Gastrocnemius medialis (tissue), 4 donors: ENCODE measurements around the gene ABI3.

Experiments
- CTCF ChIP-seq, 5 experiments: fragments of 450-650 bp in 3 of 5; fragments of 200-600 bp in 2 of 5; sonication (generic) in 2 of 5; IDR thresholded peaks in 4 of 5; conservative IDR thresholded peaks in 1 of 5; 1 replicate in 4 of 5; 2 replicates in 1 of 5; pipeline ENCODE4 v1.5.1; 2016 to 2019; ENCODE audit warnings: antibody characterized with exemption in 5 of 5, mild to moderate bottlenecking in 3 of 5, moderate library complexity in 3 of 5
- POLR2A ChIP-seq, 2 donors: fragments of 450-650 bp; IDR thresholded peaks; one replicate each; pipeline ENCODE4 v1.6.1; 2017; ENCODE audit warnings: antibody characterized with exemption in 2 of 2, mild to moderate bottlenecking in 2 of 2, moderate library complexity in 2 of 2

GRCh38 chr17:49216953-49217650, 6.6 kb downstream of the ABI3 start:
- TF ChIP-seq POLR2A (IDR thresholded peaks at IDR 0.05) = no peak
- no peak for TF ChIP-seq CTCF (IDR thresholded peaks at IDR 0.05 in 4 of 5, conservative IDR thresholded peaks at IDR 0.05 in 1 of 5)
